Activated CD4-positive, alpha-beta T cell treated with anti-CD3 and anti-CD28 coated beads, Interleukin-2, amount 10 ng/mL, durations not matched to agents 24 days and 14 days (primary cell): ENCODE data around the gene DNAH8. TPM values are rescaled to one million over a fixed set of nuclear protein-coding genes. Genes with fewer than 3 reads are reported as not detected.

Source experiments
- DNase-seq: peaks from one replicate; pipeline ENCODE4 v3.0.0; 2022
- H3K27ac Mint-ChIP-seq: one replicate; pipeline ENCODE4 v1.8.0; 2022; ENCODE audit warnings: mild to moderate bottlenecking, mixed read lengths
- H3K27me3 Mint-ChIP-seq: one replicate; pipeline ENCODE4 v1.8.0; 2022; ENCODE audit warnings: mixed read lengths
- H3K36me3 Mint-ChIP-seq: one replicate; pipeline ENCODE4 v1.8.0; 2022; ENCODE audit warnings: low read depth, mild to moderate bottlenecking, mixed read lengths
- H3K4me1 Mint-ChIP-seq: one replicate; pipeline ENCODE4 v1.8.0; 2021; ENCODE audit warnings: mixed read lengths
- H3K4me3 Mint-ChIP-seq: one replicate; pipeline ENCODE4 v1.8.0; 2022; ENCODE audit warnings: mild to moderate bottlenecking, moderate library complexity, mixed read lengths
- H3K9me3 Mint-ChIP-seq: one replicate; pipeline ENCODE4 v1.8.0; 2021; ENCODE audit warnings: mixed read lengths
- intact Hi-C: fragments of 100-400 bp; cut with micrococcal nuclease; formaldehyde crosslinking; loops from one replicate; pipeline ENCODE4 v1.15.1; 2023
- total RNA-seq: library from RNA; stranded (reverse); gene quantifications from 2 replicates; pipeline ENCODE4 v1.2.3, GENCODE V29; 2022

DNAH8 gene
- total RNA-seq, 1 donor from 2014 or later: not detected

GRCh38 chr6:38739532-38739931, 24.4 kb downstream of the DNAH8 start:
- no peaks in the 10 kb centered on the region for H3K9me3 Mint-ChIP-seq
- no peak for DNase-seq
- no peak overlapping the region for H3K4me3 Mint-ChIP-seq
- no peaks in the 10 kb centered on the region for H3K36me3 Mint-ChIP-seq
- intact Hi-C loops: no loop called here
- H3K4me1 Mint-ChIP-seq: no peaks in the 10 kb centered on the region
- peaks cover 53% of the 10 kb centered on the region for H3K27me3 Mint-ChIP-seq
- H3K27ac Mint-ChIP-seq: no peak overlapping the region

- intact Hi-C loops: no loop called here
- no peaks in the 10 kb centered on the region for H3K36me3 Mint-ChIP-seq
Measured at GRCh38 chr6:38749473-38749872, 34.4 kb downstream of the DNAH8 start.

GRCh38 chr6:38750968-38751615, 36.0 kb downstream of the DNAH8 start:
- no peak overlapping the region for H3K27ac Mint-ChIP-seq
- H3K36me3 Mint-ChIP-seq: no peaks in the 10 kb centered on the region
- DNase-seq: no peak
- peaks cover 5% of the 10 kb centered on the region for H3K9me3 Mint-ChIP-seq
- H3K27me3 Mint-ChIP-seq: peaks cover 7% of the 10 kb centered on the region
- intact Hi-C loops: no loop called here
- H3K4me3 Mint-ChIP-seq: no peak overlapping the region
- H3K4me1 Mint-ChIP-seq: peaks cover 8% of the 10 kb centered on the region

More at GRCh38 chr6:38749473-38749872, 34.4 kb downstream of the DNAH8 start:
- no peak overlapping the region for H3K27ac Mint-ChIP-seq
- H3K9me3 Mint-ChIP-seq: peaks cover 5% of the 10 kb centered on the region
- peaks cover 6% of the 10 kb centered on the region for H3K4me1 Mint-ChIP-seq
- no peak overlapping the region for H3K4me3 Mint-ChIP-seq
- peaks cover 16% of the 10 kb centered on the region for H3K27me3 Mint-ChIP-seq
- no peak for DNase-seq

GRCh38 chr6:38753707-38754106, 38.6 kb downstream of the DNAH8 start:
- intact Hi-C loops: no loop called here
- Mint-ChIP-seq H3K4me1 (peaks cover 8% of the 10 kb centered on the region), H3K27ac (no peak overlapping the region), H3K4me3 (no peak overlapping the region), H3K9me3 (peaks cover 5% of the 10 kb centered on the region), H3K36me3 (no peaks in the 10 kb centered on the region), H3K27me3 (peaks cover 7% of the 10 kb centered on the region)
- no peak for DNase-seq

- H3K9me3 Mint-ChIP-seq: peaks cover 10% of the 10 kb centered on the region
- peaks cover 8% of the 10 kb centered on the region for H3K4me1 Mint-ChIP-seq
- intact Hi-C loops: no loop called here
- no peak overlapping the region for H3K27ac Mint-ChIP-seq
- no peaks in the 10 kb centered on the region for H3K36me3 Mint-ChIP-seq
- no peak overlapping the region for H3K4me3 Mint-ChIP-seq
- H3K27me3 Mint-ChIP-seq: peaks cover 3% of the 10 kb centered on the region
- DNase-seq: no peak
Measured at GRCh38 chr6:38755207-38755606, 40.1 kb downstream of the DNAH8 start.

GRCh38 chr6:38755874-38756273, 40.8 kb downstream of the DNAH8 start:
- Mint-ChIP-seq H3K4me1 (peaks cover 8% of the 10 kb centered on the region), H3K9me3 (peaks cover 10% of the 10 kb centered on the region), H3K27me3 (peaks cover 3% of the 10 kb centered on the region), H3K36me3 (peaks cover 1% of the 10 kb centered on the region), H3K27ac (no peak overlapping the region), H3K4me3 (no peak overlapping the region)
- intact Hi-C loops: no loop called here
- DNase-seq: no peak

GRCh38 chr6:38760097-38760496, 45.0 kb downstream of the DNAH8 start:
- H3K27ac Mint-ChIP-seq: no peak overlapping the region
- H3K36me3 Mint-ChIP-seq: peaks cover 2% of the 10 kb centered on the region
- peaks cover 12% of the 10 kb centered on the region for H3K27me3 Mint-ChIP-seq
- H3K9me3 Mint-ChIP-seq: peaks cover 12% of the 10 kb centered on the region
- peaks cover 2% of the 10 kb centered on the region for H3K4me1 Mint-ChIP-seq
- no peak overlapping the region for H3K4me3 Mint-ChIP-seq
- intact Hi-C loops: no loop called here
- DNase-seq: no peak

- H3K4me3 Mint-ChIP-seq: no peak overlapping the region
- DNase-seq: no peak
- peaks cover 16% of the 10 kb centered on the region for H3K27me3 Mint-ChIP-seq
- no peak overlapping the region for H3K27ac Mint-ChIP-seq
- H3K9me3 Mint-ChIP-seq: peaks cover 18% of the 10 kb centered on the region
- H3K36me3 Mint-ChIP-seq: peaks cover 2% of the 10 kb centered on the region
- peaks cover 5% of the 10 kb centered on the region for H3K4me1 Mint-ChIP-seq
- intact Hi-C loops: no loop called here
Measured at GRCh38 chr6:38762848-38763247, 47.7 kb downstream of the DNAH8 start.

- H3K36me3 Mint-ChIP-seq: no peaks in the 10 kb centered on the region
- H3K27ac Mint-ChIP-seq: no peak overlapping the region
- intact Hi-C loops: no loop called here
- H3K4me3 Mint-ChIP-seq: no peak overlapping the region
- peaks cover 12% of the 10 kb centered on the region for H3K4me1 Mint-ChIP-seq
- DNase-seq: no peak
- H3K9me3 Mint-ChIP-seq: peaks cover 16% of the 10 kb centered on the region
- H3K27me3 Mint-ChIP-seq: peaks cover 12% of the 10 kb centered on the region
Measured at GRCh38 chr6:38767560-38767959, 52.4 kb downstream of the DNAH8 start.

GRCh38 chr6:38773338-38773737, 58.2 kb downstream of the DNAH8 start:
- Mint-ChIP-seq H3K4me1 (peaks cover 3% of the 10 kb centered on the region), H3K27ac (no peak overlapping the region), H3K36me3 (no peaks in the 10 kb centered on the region), H3K4me3 (no peak overlapping the region), H3K27me3 (peaks cover 12% of the 10 kb centered on the region), H3K9me3 (peaks cover 3% of the 10 kb centered on the region)
- intact Hi-C loops: no loop called here
- peak; percentile 79 for DNase-seq

GRCh38 chr6:38774929-38775707, 60.0 kb downstream of the DNAH8 start:
- H3K9me3 Mint-ChIP-seq: no peaks in the 10 kb centered on the region
- intact Hi-C loops: no loop called here
- peaks cover 2% of the 10 kb centered on the region for H3K4me1 Mint-ChIP-seq
- no peak overlapping the region for H3K4me3 Mint-ChIP-seq
- DNase-seq: no peak
- no peak overlapping the region for H3K27ac Mint-ChIP-seq
- H3K36me3 Mint-ChIP-seq: no peaks in the 10 kb centered on the region
- peaks cover 22% of the 10 kb centered on the region for H3K27me3 Mint-ChIP-seq

- Mint-ChIP-seq H3K4me3 (no peak overlapping the region), H3K9me3 (no peaks in the 10 kb centered on the region), H3K27ac (no peak overlapping the region), H3K36me3 (no peaks in the 10 kb centered on the region), H3K4me1 (peaks cover 2% of the 10 kb centered on the region), H3K27me3 (peaks cover 28% of the 10 kb centered on the region)
- DNase-seq: no peak
- intact Hi-C loops: no loop called here
Measured at GRCh38 chr6:38775870-38776269, 60.8 kb downstream of the DNAH8 start.

- Mint-ChIP-seq H3K4me3 (no peak overlapping the region), H3K4me1 (no peaks in the 10 kb centered on the region), H3K27me3 (peaks cover 28% of the 10 kb centered on the region), H3K27ac (no peak overlapping the region), H3K36me3 (no peaks in the 10 kb centered on the region), H3K9me3 (no peaks in the 10 kb centered on the region)
- intact Hi-C loops: no loop called here
- DNase-seq: no peak
Measured at GRCh38 chr6:38776515-38776914, 61.4 kb downstream of the DNAH8 start.

GRCh38 chr6:38779310-38780062, 64.4 kb downstream of the DNAH8 start:
- intact Hi-C loops: no loop called here
- DNase-seq: no peak
- no peak overlapping the region for H3K27ac Mint-ChIP-seq
- H3K4me1 Mint-ChIP-seq: no peaks in the 10 kb centered on the region
- H3K27me3 Mint-ChIP-seq: peaks cover 35% of the 10 kb centered on the region
- no peaks in the 10 kb centered on the region for H3K36me3 Mint-ChIP-seq
- no peaks in the 10 kb centered on the region for H3K9me3 Mint-ChIP-seq
- H3K4me3 Mint-ChIP-seq: no peak overlapping the region
